HEK293 (cell line): ENCODE measurements around the gene IRF2BPL.

Experiments
- PATZ1 ChIP-seq: fragments of 450-650 bp; formaldehyde crosslinking; IDR thresholded peaks from 2 replicates; pipeline ENCODE4 v1.5.1; 2016; ENCODE audit warnings: missing biosample characterization, missing genetic modification characterization
- SP2 ChIP-seq: fragments of 450-650 bp; formaldehyde crosslinking; IDR thresholded peaks from 2 replicates; pipeline ENCODE4 v1.5.1; 2016; ENCODE audit warnings: missing biosample characterization, missing genetic modification characterization
- ZNF121 ChIP-seq: fragments of 450-650 bp; formaldehyde crosslinking; IDR thresholded peaks from 2 replicates; pipeline ENCODE4 v1.5.1; 2016; ENCODE audit warnings: missing biosample characterization, missing genetic modification characterization
- ZNF132 ChIP-seq: fragments of 450-650 bp; formaldehyde crosslinking; IDR thresholded peaks from 2 replicates; pipeline ENCODE4 v1.5.1; 2017; ENCODE audit warnings: missing biosample characterization, missing genetic modification characterization, borderline replicate concordance
- ZNF274 ChIP-seq, 2 experiments: fragments of 200-500 bp in 1 of 2; fragments of 450-650 bp in 1 of 2; sonication (Bioruptor generic) in 1 of 2; formaldehyde crosslinking in 1 of 2; IDR thresholded peaks; 2 replicates each; pipeline versions ENCODE4 v1.5.1 to v1.6.1; 2014 to 2016; ENCODE audit warnings: borderline replicate concordance in 1 of 2, inconsistent platforms in 1 of 2, low read length in 1 of 2, missing biosample characterization in 1 of 2, missing genetic modification characterization in 1 of 2
- ZNF280C ChIP-seq: fragments of 450-650 bp; formaldehyde crosslinking; IDR thresholded peaks from 2 replicates; pipeline ENCODE4 v1.5.1; 2016; ENCODE audit warnings: missing biosample characterization, missing genetic modification characterization
- TF ChIP-seq, protein P1 (sequence below): fragments of 450-650 bp; formaldehyde crosslinking; IDR thresholded peaks from 2 replicates; pipeline ENCODE4 v1.5.1; 2016; ENCODE audit warnings: missing biosample characterization, missing genetic modification characterization
- TF ChIP-seq, protein P2 (sequence below): fragments of 450-650 bp; formaldehyde crosslinking; IDR thresholded peaks from 2 replicates; pipeline ENCODE4 v1.5.1; 2017; ENCODE audit warnings: missing biosample characterization, missing genetic modification characterization

GRCh38 chr14:77046721-77047120 lies 18.2 kb upstream of the IRF2BPL start:
- no peak for TF ChIP-seq ZNF132 (tag by site-specific recombination)
- no peak for TF ChIP-seq PATZ1
- TF ChIP-seq, protein P1, sequence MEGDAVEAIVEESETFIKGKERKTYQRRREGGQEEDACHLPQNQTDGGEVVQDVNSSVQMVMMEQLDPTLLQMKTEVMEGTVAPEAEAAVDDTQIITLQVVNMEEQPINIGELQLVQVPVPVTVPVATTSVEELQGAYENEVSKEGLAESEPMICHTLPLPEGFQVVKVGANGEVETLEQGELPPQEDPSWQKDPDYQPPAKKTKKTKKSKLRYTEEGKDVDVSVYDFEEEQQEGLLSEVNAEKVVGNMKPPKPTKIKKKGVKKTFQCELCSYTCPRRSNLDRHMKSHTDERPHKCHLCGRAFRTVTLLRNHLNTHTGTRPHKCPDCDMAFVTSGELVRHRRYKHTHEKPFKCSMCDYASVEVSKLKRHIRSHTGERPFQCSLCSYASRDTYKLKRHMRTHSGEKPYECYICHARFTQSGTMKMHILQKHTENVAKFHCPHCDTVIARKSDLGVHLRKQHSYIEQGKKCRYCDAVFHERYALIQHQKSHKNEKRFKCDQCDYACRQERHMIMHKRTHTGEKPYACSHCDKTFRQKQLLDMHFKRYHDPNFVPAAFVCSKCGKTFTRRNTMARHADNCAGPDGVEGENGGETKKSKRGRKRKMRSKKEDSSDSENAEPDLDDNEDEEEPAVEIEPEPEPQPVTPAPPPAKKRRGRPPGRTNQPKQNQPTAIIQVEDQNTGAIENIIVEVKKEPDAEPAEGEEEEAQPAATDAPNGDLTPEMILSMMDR (tag by site-specific recombination) = no peak
- no peak for TF ChIP-seq ZNF121
- TF ChIP-seq, protein P2, sequence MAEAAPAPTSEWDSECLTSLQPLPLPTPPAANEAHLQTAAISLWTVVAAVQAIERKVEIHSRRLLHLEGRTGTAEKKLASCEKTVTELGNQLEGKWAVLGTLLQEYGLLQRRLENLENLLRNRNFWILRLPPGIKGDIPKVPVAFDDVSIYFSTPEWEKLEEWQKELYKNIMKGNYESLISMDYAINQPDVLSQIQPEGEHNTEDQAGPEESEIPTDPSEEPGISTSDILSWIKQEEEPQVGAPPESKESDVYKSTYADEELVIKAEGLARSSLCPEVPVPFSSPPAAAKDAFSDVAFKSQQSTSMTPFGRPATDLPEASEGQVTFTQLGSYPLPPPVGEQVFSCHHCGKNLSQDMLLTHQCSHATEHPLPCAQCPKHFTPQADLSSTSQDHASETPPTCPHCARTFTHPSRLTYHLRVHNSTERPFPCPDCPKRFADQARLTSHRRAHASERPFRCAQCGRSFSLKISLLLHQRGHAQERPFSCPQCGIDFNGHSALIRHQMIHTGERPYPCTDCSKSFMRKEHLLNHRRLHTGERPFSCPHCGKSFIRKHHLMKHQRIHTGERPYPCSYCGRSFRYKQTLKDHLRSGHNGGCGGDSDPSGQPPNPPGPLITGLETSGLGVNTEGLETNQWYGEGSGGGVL (tag by site-specific recombination) = no peak
- TF ChIP-seq SP2 (tag by site-specific recombination) = no peak
- no peak for TF ChIP-seq ZNF280C (tag by site-specific recombination)
- no peak for TF ChIP-seq ZNF274 (IDR thresholded peaks at IDR 0.05; ENCODE audit: low read length)
- no peak for TF ChIP-seq ZNF274 (tag by site-specific recombination; IDR thresholded peaks at IDR 0.05; ENCODE audit: borderline replicate concordance)
